ENCODE results near the gene ATP6V1G3.

DNA sequence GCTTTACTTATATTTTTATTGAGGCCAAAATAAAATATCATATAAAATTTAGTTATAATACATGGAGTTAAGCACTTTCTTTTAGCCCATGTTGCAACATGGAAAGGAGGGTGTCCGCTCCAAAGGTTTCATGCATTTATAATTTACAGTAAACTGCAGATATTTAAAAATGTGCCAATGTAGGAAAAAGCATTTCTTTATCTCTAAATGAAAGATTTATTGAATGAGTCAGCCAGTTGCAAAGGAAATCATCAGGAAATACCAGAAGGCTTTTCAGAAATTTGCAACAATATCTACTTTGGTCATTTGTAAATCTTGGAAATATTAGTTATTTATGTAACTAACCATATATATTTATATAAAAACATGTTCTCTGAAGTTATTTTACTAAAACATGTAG is 12.1 kb downstream of the ATP6V1G3 start:
- TF ChIP-seq EZH2 (IDR thresholded peaks at IDR 0.05) (no peak), POLR2AphosphoS5 (IDR thresholded peaks at IDR 0.05; ENCODE audit: borderline replicate concordance, low read depth, low read length) (peak; percentile 52; the same call in 1 of the 2 replicates), FOXP2 (optimal IDR thresholded peaks at IDR 0.05; ENCODE audit: control extremely low read depth, extremely low read length, insufficient read depth) (no peak)

Data from SK-N-MC (cell line).